IPS DF 6.9 (cell line): ENCODE measurements around the gene FIGN.

Source experiments
- DNase-seq: peaks from one replicate; pipeline ENCODE4 v3.0.0-alpha.2; 2013; ENCODE audit warnings: low read depth, low spot score
- H3K27ac ChIP-seq: one replicate; pipeline ENCODE4 v1.5.1; 2013; ENCODE audit warnings: low read length, control low read depth
- H3K27me3 ChIP-seq: 2 replicates; pipeline ENCODE4 v1.6.1; 2013; ENCODE audit warnings: mild to moderate bottlenecking, low read length; ENCODE audit not compliant: control insufficient read depth, insufficient read depth
- H3K36me3 ChIP-seq: 2 replicates; pipeline ENCODE4 v1.6.1; 2013; ENCODE audit warnings: low read length; ENCODE audit not compliant: control insufficient read depth, insufficient read depth
- H3K4me1 ChIP-seq: 2 replicates; pipeline ENCODE4 v1.6.1; 2013; ENCODE audit warnings: low read length; ENCODE audit not compliant: control insufficient read depth, insufficient read depth
- H3K4me3 ChIP-seq: 2 replicates; pipeline ENCODE4 v1.5.1; 2013; ENCODE audit warnings: mild to moderate bottlenecking, low read length
- H3K9me3 ChIP-seq: 2 replicates; pipeline ENCODE4 v1.6.1; 2013; ENCODE audit warnings: low read length, inconsistent platforms; ENCODE audit not compliant: control insufficient read depth, insufficient read depth
- WGBS: extraction: QIAGEN DNeasy Blood & Tissue Kit; methylation state at CpG from one replicate; pipeline ENCODE4 v1.1.7; 2013; ENCODE audit warnings: mixed read lengths, missing lambda C conversion rate; ENCODE audit not compliant: insufficient read length, insufficient coverage; 5-methylcytosine and 5-hydroxymethylcytosine counted together

FIGN gene

GRCh38 chr2:163604941-163605555, 130.8 kb downstream of the FIGN start:
- DNase-seq, result no peak
- no peak overlapping the region for H3K27ac ChIP-seq
- no CpG with 5 or more reads among the region's 4 CpGs for WGBS
- no peaks in the 10 kb centered on the region for H3K4me1 ChIP-seq
- no peaks in the 10 kb centered on the region for H3K9me3 ChIP-seq
- H3K27me3 ChIP-seq, result no peaks in the 10 kb centered on the region
- H3K36me3 ChIP-seq, result no peaks in the 10 kb centered on the region; the same call in 1 of the 2 replicates
- no peak overlapping the region for H3K4me3 ChIP-seq

DNA sequence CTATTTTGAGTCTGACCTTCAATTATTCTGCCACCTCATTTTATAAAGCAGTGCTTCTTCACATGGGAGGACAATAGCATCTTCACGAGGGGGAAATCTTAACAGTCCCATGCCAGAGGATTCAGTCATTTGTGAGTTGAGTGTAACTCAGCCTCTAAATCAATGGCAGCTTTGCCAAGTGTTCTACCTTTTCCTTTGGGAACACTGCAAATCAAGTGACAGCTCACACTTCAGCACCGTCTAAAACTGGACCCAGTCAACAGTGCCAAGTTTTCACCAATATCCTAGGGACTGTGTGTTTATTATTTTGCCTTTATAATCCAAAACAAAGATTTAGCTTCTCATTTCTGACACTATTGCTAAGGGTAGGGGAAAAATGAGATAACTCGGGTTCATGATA, 133.6 kb downstream of the FIGN start:
- H3K9me3 ChIP-seq, result no peaks in the 10 kb centered on the region

GRCh38 chr2:163601377-163601776, 134.4 kb downstream of the FIGN start:
- H3K36me3 ChIP-seq, result no peaks in the 10 kb centered on the region
- no peak for DNase-seq
- no peak overlapping the region for H3K4me3 ChIP-seq
- H3K9me3 ChIP-seq, result no peaks in the 10 kb centered on the region
- no peaks in the 10 kb centered on the region for H3K4me1 ChIP-seq
- H3K27me3 ChIP-seq, result no peaks in the 10 kb centered on the region
- no peak overlapping the region for H3K27ac ChIP-seq
- WGBS, result no CpG with 5 or more reads among the region's 7 CpGs

More for the DNA sequence above, 133.6 kb downstream of the FIGN start:
- Histone ChIP-seq H3K36me3 (no peaks in the 10 kb centered on the region), H3K27me3 (no peaks in the 10 kb centered on the region), H3K27ac (no peak overlapping the region), H3K4me3 (no peak overlapping the region), H3K4me1 (no peaks in the 10 kb centered on the region)
- no CpG with 5 or more reads among the region's 3 CpGs for WGBS
- no peak for DNase-seq

GRCh38 chr2:163600801-163601200, 135.0 kb downstream of the FIGN start:
- WGBS, result no CpG with 5 or more reads among the region's 3 CpGs
- Histone ChIP-seq H3K4me3 (no peak overlapping the region), H3K9me3 (no peaks in the 10 kb centered on the region), H3K27me3 (no peaks in the 10 kb centered on the region), H3K36me3 (no peaks in the 10 kb centered on the region), H3K27ac (no peak overlapping the region), H3K4me1 (no peaks in the 10 kb centered on the region; the same call in 1 of the 2 replicates)
- no peak for DNase-seq

- Histone ChIP-seq H3K27me3 (no peaks in the 10 kb centered on the region), H3K4me3 (no peak overlapping the region), H3K27ac (no peak overlapping the region), H3K36me3 (no peaks in the 10 kb centered on the region), H3K9me3 (no peaks in the 10 kb centered on the region), H3K4me1 (no peaks in the 10 kb centered on the region; the same call in 1 of the 2 replicates)
- WGBS, result no CpG with 5 or more reads among the region's 2 CpGs
- DNase-seq, result no peak
Measured at GRCh38 chr2:163595028-163595427, 140.8 kb downstream of the FIGN start.

DNA sequence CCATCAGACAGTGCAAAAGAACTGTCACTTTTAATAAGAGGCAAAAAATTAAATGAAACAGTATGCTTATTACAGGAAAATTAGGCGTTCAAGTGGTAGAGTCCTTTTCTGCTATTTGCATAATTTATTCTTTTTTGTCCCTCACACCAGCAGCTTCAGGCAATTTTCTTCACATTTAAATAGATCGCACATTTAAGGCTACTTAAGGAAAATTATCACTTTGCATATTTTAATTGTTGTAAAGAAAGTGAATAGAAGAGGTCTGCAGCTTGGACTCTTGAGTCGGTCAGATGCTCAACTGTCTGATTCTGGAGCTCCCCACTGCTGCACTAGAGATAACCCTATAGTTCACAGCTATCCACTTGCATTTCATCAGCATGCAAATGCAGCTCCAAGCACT, 141.3 kb downstream of the FIGN start:
- H3K36me3 ChIP-seq, result no peaks in the 10 kb centered on the region
- H3K9me3 ChIP-seq, result no peaks in the 10 kb centered on the region
- H3K4me1 ChIP-seq, result no peaks in the 10 kb centered on the region; the same call in 1 of the 2 replicates
- no peak overlapping the region for H3K4me3 ChIP-seq
- no peak for DNase-seq
- H3K27me3 ChIP-seq, result no peaks in the 10 kb centered on the region
- H3K27ac ChIP-seq, result no peak overlapping the region
- WGBS, result no CpG with 5 or more reads among the region's 3 CpGs

- DNase-seq, result no peak
- Histone ChIP-seq H3K27me3 (no peaks in the 10 kb centered on the region), H3K4me1 (no peaks in the 10 kb centered on the region; the same call in 1 of the 2 replicates), H3K27ac (no peak overlapping the region), H3K36me3 (no peaks in the 10 kb centered on the region), H3K9me3 (no peaks in the 10 kb centered on the region), H3K4me3 (no peak overlapping the region)
- no CpG with 5 or more reads among the region's 6 CpGs for WGBS
Measured at GRCh38 chr2:163593982-163594381, 141.8 kb downstream of the FIGN start.

DNA sequence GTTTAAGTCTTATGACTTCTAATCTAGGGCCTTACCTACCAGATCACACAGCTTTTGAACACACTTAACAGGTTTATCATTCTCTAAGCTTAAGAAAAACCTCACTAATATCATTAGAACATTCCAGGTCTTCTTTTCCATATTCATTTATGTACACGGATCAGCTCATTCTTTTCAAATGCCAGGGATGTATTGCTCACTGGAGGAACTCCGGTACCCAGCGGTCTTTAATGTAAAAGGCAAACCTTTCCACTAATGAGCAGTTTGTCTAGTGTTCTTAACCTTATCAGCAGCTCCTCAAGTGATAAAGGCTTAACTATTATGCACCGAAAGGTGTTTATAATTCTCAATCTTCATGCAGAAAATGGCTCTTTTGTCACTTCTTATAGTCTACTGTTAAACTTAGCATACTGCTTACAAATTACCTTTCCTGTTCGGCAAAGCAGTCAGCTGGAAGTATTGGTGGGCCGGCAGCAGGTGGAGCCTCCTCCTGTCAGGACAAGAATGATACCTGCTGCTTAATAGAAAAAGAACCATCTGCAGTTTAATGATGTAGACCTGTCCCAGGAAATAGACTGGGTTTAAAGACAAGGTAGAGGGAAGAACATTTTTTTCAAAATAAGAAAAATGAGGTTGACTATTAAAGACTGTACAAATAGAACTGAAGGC, 142.7 kb downstream of the FIGN start:
- Histone ChIP-seq H3K4me1 (no peaks in the 10 kb centered on the region; the same call in 1 of the 2 replicates), H3K9me3 (no peaks in the 10 kb centered on the region), H3K27me3 (no peaks in the 10 kb centered on the region), H3K4me3 (no peak overlapping the region), H3K27ac (no peak overlapping the region), H3K36me3 (no peaks in the 10 kb centered on the region)
- DNase-seq, result no peak
- no CpG with 5 or more reads among the region's 6 CpGs for WGBS

DNA sequence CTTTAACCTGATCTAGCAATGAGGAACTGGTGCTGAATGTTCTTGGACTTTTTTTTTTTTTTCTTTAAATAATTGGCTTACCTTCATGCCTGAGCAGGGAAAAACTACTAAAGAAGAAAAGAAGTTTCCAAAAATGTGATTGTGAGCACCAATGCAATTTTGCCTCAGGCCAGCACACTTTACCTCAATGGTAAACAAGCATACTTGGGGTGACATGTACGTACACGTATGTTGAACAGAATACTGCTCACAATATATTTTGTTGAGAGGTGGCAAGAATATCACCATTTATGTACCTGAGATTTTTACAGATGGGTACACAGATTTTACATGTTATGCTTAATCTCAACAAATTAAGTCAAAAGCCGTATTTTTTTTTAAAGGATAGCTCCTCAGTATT, 144.3 kb downstream of the FIGN start:
- H3K36me3 ChIP-seq, result no peaks in the 10 kb centered on the region
- H3K27ac ChIP-seq, result no peak overlapping the region
- H3K27me3 ChIP-seq, result no peaks in the 10 kb centered on the region
- no peaks in the 10 kb centered on the region for H3K9me3 ChIP-seq
- H3K4me1 ChIP-seq, result no peaks in the 10 kb centered on the region; the same call in 1 of the 2 replicates
- no peak for DNase-seq
- no peak overlapping the region for H3K4me3 ChIP-seq
- WGBS, result no CpG with 5 or more reads among the region's 3 CpGs

DNA sequence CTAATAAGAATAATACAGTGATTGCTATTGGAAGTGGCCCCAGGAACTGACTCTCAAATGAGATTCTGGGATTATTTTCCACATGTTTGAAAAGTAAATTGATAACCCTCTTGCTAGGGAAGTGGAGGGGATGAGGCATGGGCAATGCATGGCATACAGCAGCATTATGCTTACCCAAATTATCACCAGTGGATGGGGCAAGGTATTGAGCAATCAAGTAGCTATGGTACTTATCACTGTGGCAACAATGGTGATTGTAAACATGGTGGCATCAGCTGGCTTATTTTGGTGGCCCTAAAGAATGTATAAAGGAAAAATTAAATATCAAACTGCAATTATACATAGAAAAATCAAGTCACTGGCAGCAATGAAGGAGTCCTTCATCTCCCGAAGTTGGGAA, 155.1 kb downstream of the FIGN start:
- H3K27me3 ChIP-seq, result no peaks in the 10 kb centered on the region
- no CpG with 5 or more reads among the region's 1 CpG for WGBS
- no peak for DNase-seq
- H3K9me3 ChIP-seq, result no peaks in the 10 kb centered on the region
- H3K27ac ChIP-seq, result no peak overlapping the region
- H3K36me3 ChIP-seq, result no peaks in the 10 kb centered on the region
- no peaks in the 10 kb centered on the region for H3K4me1 ChIP-seq
- no peak overlapping the region for H3K4me3 ChIP-seq

DNA sequence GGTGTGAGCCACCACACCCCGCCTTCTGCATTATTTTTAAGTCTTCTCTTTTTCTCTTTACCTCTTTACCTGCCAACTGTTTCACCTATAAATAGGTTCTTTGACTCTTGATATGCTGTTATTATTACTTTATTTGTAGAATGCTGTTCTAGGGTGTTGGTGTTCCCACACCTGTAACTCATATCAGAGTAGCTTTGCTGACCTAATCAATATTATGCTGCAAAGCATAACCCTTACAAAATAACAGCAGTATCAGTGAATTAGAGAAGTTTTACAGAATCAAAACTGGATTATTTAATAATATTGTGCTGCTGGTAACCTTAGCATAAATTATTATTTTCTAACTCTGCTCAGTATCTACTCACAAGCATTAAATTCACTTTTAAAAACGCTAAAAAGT, 161.5 kb downstream of the FIGN start:
- Histone ChIP-seq H3K4me3 (no peak overlapping the region), H3K4me1 (no peaks in the 10 kb centered on the region), H3K36me3 (no peaks in the 10 kb centered on the region), H3K27ac (no peak overlapping the region), H3K27me3 (no peaks in the 10 kb centered on the region), H3K9me3 (no peaks in the 10 kb centered on the region)
- WGBS, result no CpG with 5 or more reads among the region's 2 CpGs
- DNase-seq, result no peak
